Calu3 (cell line): ENCODE measurements around the gene TPH1. TPM values are rescaled to one million over a fixed set of nuclear protein-coding genes. Genes with fewer than 3 reads are reported as not detected.

Source experiments
- Bru-seq: library from RNA; stranded (reverse); fragments of 400-500 nt; gene quantifications from one replicate; lab custom pipeline; 2021; lab: Mats Ljungman, UMichigan
- BruChase-seq, 2 experiments: library from RNA; stranded (reverse); fragments of 400-500 nt; gene quantifications; one replicate each; lab custom pipeline; 2021; lab: Mats Ljungman, UMichigan
- BruUV-seq: library from RNA; stranded (reverse); fragments of 400-500 nt; replicated peaks from 2 replicates; lab custom pipeline; 2021; lab: Mats Ljungman, UMichigan
- CTCF ChIA-PET: fragments of 300-600 bp; sonication (Branson Sonifier 250); formaldehyde crosslinking; loops from one replicate; lab custom pipeline; 2022; ENCODE audit warnings: antibody characterized with exemption; lab: Charles Lee
- DNase-seq: peaks from one replicate; pipeline ENCODE4 v3.0.0; 2022
- H3K27ac Mint-ChIP-seq: one replicate; pipeline ENCODE4 v1.8.0; 2022; ENCODE audit warnings: mixed read lengths; ENCODE audit not compliant: unreplicated experiment
- H3K27me3 Mint-ChIP-seq: one replicate; pipeline ENCODE4 v1.8.0; 2022; ENCODE audit warnings: mixed read lengths; ENCODE audit not compliant: unreplicated experiment
- H3K36me3 Mint-ChIP-seq: one replicate; pipeline ENCODE4 v1.8.0; 2022; ENCODE audit warnings: mild to moderate bottlenecking, moderate library complexity, mixed read lengths; ENCODE audit not compliant: insufficient read depth, unreplicated experiment
- H3K4me1 Mint-ChIP-seq: one replicate; pipeline ENCODE4 v1.8.0; 2022; ENCODE audit warnings: mild to moderate bottlenecking, low read depth, mixed read lengths; ENCODE audit not compliant: unreplicated experiment
- H3K4me3 Mint-ChIP-seq: one replicate; pipeline ENCODE4 v1.8.0; 2022; ENCODE audit warnings: mild to moderate bottlenecking, low read depth, moderate library complexity, mixed read lengths; ENCODE audit not compliant: unreplicated experiment
- H3K9me3 Mint-ChIP-seq: one replicate; pipeline ENCODE4 v1.8.0; 2022; ENCODE audit warnings: low read depth, mixed read lengths; ENCODE audit not compliant: unreplicated experiment
- CTCF ChIP-seq: fragments of 200-600 bp; IDR thresholded peaks from one replicate; pipeline ENCODE4 v1.8.0; 2022; ENCODE audit warnings: antibody characterized with exemption; ENCODE audit not compliant: unreplicated experiment
- intact Hi-C: fragments of 100-400 bp; cut with micrococcal nuclease; formaldehyde crosslinking; loops from one replicate; pipeline ENCODE4 v1.10.0; 2022; ENCODE audit not compliant: unreplicated experiment
- long read RNA-seq: library from polyadenylated mRNA; stranded (forward); transcript quantifications from one replicate; pipeline ENCODE4 v2.0.0, GENCODE V29; 2022
- total RNA-seq: library from RNA; stranded (reverse); gene quantifications from 2 replicates; pipeline ENCODE4 v1.2.3, GENCODE V29; 2022

Gene TPH1
- total RNA-seq (0.24 and 0.34 TPM in 2 replicates), Bru-seq, nascent RNA (percentile 37 among the genes with signal in this experiment), BruChase-seq, experiment 1, labeled RNA remaining after a 6-hour chase (percentile 32 among the genes with signal in this experiment), BruChase-seq, experiment 2, labeled RNA remaining after a 2-hour chase (percentile 27 among the genes with signal in this experiment)
- long read RNA-seq, result 0 reads

GRCh38 chr11:18046116-18046777 is at the start of gene TPH1:
TPH1 (minus strand) TSS chr11:18046269; CDS start chr11:18040762, 5,507 bp downstream.
- BruUV-seq, result no TSS peak
- H3K4me1 Mint-ChIP-seq, result no peaks in the 10 kb centered on the region
- H3K9me3 Mint-ChIP-seq, result no peaks in the 10 kb centered on the region
- H3K27me3 Mint-ChIP-seq, result peaks cover 73% of the 10 kb centered on the region
- H3K4me3 Mint-ChIP-seq, result peak within 1 kb of the TSS; percentile 27
- intact Hi-C loops, result no loop called here
- no peak within 1 kb of the TSS for H3K27ac Mint-ChIP-seq
- CTCF ChIA-PET, result no interaction called here
- peak; percentile 48 for DNase-seq
- H3K36me3 Mint-ChIP-seq, result no peaks in the 10 kb centered on the region
- TF ChIP-seq CTCF, result no peak

- DNase-seq, result no peak
- no peaks in the 10 kb centered on the region for H3K9me3 Mint-ChIP-seq
- no peaks in the 10 kb centered on the region for H3K4me1 Mint-ChIP-seq
- no peaks in the 10 kb centered on the region for H3K36me3 Mint-ChIP-seq
- CTCF ChIA-PET, result no interaction called here
- no peak for TF ChIP-seq CTCF
- no peak overlapping the region for H3K27ac Mint-ChIP-seq
- BruUV-seq, result no TSS peak
- no peaks in the 10 kb centered on the region for H3K27me3 Mint-ChIP-seq
- intact Hi-C loops, result no loop called here
- H3K4me3 Mint-ChIP-seq, result no peak overlapping the region
Observed at GRCh38 chr11:18093959-18094358, 47.9 kb upstream of the TPH1 start.

GRCh38 chr11:18091731-18092130 is 45.7 kb upstream of the TPH1 start:
- peaks cover 11% of the 10 kb centered on the region for H3K36me3 Mint-ChIP-seq
- no peak overlapping the region for H3K27ac Mint-ChIP-seq
- no peak overlapping the region for H3K4me3 Mint-ChIP-seq
- no peak for DNase-seq
- no TSS peak for BruUV-seq
- H3K4me1 Mint-ChIP-seq, result no peaks in the 10 kb centered on the region
- intact Hi-C loops, result no loop called here
- H3K9me3 Mint-ChIP-seq, result no peaks in the 10 kb centered on the region
- TF ChIP-seq CTCF, result no peak
- H3K27me3 Mint-ChIP-seq, result no peaks in the 10 kb centered on the region
- CTCF ChIA-PET, result no interaction called here

- Mint-ChIP-seq H3K27ac (no peak overlapping the region), H3K36me3 (peaks cover 11% of the 10 kb centered on the region), H3K4me1 (no peaks in the 10 kb centered on the region), H3K27me3 (no peaks in the 10 kb centered on the region), H3K9me3 (no peaks in the 10 kb centered on the region), H3K4me3 (no peak overlapping the region)
- no peak for DNase-seq
- intact Hi-C loops, result no loop called here
- BruUV-seq, result no TSS peak
- CTCF ChIA-PET, result no interaction called here
- TF ChIP-seq CTCF, result no peak
Observed at GRCh38 chr11:18088966-18089365, 42.9 kb upstream of the TPH1 start.
